GM19397 (cell line): Measurements from ENCODE around the gene ZNF207.
"Not testable (repeated sequence)": the region's sequence is repeated elsewhere in the genome, so short reads cannot be mapped to it uniquely, and the experiment has no call there.

Experiments
- ATAC-seq: cut with Tn5 transposase; IDR thresholded peaks from one replicate; pipeline ENCODE4 v1.9.1; 2021; ENCODE audit warnings: mild to moderate bottlenecking, moderate library complexity; ENCODE audit not compliant: unreplicated experiment

The ZNF207 gene

DNA sequence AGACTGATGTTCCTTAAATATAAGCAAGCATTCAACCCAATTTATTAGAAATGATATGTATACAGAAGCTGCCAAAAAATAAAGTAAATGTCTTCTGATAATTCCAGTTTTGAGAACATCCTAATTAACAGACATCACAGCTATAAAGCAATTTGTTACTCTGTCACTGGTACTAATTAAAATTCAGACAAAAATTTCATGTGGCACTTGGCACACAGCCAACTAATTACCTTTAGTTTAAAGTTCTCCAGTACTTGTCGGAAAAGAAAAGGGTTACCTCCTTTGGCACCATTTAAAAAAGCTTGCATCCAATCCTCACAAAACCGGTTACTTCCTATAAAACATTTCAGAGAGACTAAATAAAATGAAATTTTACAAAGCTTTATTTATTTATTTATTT is 16.8 kb upstream of the ZNF207 start:
- ATAC-seq: no peak

DNA sequence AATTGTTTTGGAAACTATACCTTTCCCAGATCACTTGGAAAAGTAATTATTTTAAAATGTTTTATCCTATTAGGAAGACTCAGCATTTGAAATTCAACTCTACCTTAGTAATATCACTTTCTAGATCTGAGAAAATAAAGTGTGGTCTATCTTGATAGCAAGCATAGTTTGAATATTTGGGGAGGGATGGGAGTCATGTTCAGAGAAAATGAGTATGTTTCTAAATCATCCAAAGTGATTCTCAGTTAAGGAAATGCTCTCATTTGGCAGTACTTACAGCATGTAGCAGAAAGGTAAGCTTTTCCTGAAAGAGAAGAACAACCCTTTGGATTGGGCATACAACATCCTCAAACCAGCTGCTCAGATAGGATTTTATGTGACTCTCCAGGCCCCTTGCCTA is 14.9 kb upstream of the ZNF207 start:
- ATAC-seq: no peak

DNA sequence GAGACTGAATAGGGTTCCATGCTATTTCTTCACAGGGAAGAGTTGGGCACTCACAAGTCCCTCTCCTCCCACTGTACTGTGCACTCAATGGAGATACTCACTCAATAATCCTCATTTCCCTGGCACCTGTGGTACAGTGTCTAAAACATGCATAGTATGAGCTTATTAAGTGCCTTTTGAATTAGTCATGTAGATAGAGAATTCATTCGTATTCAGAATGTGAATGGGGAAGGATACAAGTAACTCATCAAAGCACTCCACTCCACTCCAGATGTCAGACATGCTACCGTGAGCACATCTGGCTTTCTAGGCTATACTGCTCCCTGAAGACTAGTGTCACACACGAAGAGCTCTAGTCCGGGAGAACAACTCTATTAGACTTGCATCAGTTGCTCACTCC is 14.3 kb upstream of the ZNF207 start:
- no peak for ATAC-seq

DNA sequence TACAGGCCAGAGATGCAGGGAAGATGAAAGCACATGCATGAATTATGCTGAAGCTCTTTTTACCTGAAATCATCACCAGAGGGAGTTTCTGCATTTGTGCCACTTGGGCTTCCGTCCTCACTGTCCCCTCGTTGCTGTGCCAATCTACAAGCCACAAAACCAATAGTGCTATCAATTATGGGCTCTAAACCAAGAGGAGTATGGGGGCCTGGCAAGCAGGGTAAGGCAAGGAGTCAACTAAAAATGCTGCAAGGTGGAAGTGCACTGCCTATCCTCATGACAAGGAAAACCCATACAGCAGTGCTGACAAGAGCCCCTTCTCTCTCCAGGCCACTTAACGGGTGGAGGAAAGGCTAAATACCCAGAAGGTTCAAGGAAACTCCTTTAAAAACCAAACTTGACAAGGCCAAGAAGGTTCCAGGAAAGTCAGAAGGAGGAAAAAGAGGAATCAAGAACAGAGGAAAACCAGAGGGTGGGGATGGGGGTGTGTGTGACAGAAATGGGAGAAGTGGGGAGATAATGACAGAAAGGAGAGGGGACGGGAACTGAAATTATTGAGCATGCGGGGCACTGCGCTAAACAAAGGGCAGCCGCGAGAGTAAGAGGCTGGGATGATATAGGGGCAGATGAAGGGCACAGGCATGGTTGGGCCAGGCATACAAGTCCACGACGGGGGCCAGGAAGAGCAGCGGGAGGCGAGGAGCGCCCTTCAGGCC is 8.7 kb upstream of the ZNF207 start:
- peak; percentile 12 for ATAC-seq

DNA sequence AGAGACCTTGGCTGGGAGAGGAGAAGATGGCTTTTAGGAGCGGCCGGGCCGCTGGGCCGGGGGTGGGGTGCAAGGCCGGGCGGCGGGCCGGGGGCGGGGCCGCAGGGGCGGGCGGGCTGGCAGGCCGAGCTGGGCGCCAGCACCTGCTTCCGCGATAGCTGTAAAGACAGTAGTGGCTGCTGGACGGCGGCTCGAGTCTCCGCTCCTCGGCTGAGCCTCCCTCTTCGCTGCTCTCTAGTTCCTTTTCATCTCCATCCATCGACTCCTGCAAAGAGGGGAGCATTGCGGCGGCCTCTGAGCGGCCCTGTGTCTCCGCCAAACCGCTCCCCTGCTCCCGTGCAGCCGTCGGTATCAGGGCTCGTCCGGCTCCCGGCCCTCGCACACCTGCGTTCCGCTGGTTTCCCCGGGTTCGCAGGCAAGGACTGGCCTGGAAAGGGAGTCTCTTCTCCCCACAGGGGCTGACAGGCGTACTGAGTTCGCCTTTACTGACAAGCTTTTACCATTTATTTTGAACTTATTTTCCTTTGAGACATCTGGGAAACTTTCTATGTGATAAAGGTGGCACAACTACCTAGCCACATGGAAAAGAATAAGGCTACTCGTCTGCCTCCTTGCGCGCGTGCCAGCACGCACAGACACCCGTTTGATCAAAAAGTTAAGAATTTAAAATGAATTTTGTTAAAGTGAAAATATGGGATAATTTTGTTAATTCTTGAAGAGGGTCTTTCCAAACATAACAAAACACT is 7.9 kb upstream of the ZNF207 start, which contains the start of gene C17orf75:
Gene C17orf75, minus strand, starts transcription at position 317 of the 746 bp plus-strand sequence. Its CDS starts 34 bp downstream, at position 283.
- peak; percentile 82 for ATAC-seq

DNA sequence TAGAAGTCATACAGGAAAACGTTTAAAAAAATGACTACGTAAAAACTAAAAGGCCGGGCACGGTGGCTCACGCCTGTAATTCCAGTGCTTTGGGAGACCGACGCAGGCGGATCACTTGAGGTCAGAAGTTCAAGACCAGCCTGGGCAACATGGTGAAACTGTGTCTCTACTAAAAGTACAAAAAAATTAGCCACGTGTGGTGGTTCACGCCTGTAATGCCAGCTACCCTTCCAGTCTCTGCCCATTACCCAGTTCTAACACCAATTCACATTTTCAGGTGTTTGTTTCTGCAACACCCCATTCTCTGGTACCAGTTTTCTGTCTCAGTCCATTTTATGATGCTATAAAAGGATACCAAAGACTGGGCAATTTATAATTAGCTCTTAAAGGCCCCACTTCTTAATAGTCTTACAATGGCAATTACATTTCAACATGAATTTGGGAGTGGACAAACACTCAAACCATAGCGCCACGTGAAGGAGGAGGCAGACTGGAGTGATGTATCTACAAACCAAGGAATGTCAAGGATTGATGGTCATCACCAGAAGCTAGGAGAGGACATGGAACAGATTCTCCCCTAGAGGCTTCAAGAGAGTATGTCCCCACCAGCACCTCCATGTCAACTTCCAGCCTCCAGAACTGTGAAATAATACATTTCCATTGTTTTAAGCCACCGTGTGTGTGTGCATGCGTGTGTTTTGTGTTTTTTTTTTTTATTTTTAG is 7.2 kb upstream of the ZNF207 start:
- no peak for ATAC-seq

DNA sequence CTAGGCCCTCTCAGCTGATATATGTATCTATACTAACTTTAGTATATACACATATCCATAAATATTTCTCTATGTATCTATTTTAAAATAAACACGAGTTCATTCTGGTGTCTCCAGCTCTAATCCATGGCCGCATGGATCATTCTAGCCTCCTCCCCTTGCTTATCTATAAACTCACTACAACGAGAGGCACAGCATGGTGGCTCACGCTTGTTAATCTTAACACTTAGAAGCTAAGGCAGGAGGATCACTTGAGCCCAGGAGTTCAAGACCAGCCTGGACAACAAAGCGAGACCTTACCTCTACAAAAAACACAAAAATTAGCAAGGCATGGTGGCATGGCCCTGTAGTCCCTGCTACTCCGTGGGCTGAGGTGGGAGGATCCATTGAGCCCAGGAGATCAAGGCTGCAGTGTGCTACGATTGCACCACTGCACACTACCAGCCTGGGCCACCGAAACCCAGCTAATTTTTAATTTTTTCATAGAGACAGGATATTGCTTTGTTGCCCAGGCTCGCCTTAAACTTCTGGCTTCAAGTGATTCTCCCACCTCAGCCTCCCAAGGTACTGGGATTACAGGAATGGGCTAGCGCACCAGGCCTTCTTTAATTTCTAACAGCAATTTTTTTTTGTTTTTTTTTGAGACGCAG is 3.9 kb upstream of the ZNF207 start:
- ATAC-seq: no peak

DNA sequence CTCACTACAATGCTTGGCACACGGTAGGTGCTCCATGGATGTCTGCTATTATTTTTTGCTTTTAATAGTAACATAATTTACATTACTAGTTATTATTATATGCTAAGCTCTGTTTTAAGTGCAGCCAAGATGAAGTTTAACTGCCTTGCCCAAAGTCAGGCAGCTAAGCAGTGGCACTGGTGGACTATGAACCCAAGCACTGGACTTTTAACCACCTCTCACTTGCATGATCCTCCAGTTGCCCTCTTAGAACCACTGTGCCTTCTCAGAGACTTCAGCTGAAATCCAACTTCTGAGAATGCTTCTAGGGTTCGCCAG is 1.5 kb upstream of the ZNF207 start:
- ATAC-seq: no peak

DNA sequence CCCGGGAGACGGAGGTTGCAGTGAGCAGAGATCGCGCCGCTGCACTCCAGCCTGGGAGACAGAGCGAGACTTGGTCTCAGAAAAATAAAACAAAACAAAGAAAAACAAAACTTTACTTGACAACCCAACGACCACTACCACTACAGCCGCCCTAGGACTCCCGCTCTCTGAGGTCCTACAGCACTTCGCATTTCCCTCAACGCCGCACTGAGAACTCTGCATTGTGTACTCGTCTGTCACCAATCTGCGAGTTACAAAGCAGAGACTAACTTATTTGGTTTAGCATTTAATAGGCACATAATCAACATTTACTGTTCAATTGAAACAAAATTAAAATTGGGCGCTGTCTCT is 479 bp upstream of the ZNF207 start:
- ATAC-seq: no peak

DNA sequence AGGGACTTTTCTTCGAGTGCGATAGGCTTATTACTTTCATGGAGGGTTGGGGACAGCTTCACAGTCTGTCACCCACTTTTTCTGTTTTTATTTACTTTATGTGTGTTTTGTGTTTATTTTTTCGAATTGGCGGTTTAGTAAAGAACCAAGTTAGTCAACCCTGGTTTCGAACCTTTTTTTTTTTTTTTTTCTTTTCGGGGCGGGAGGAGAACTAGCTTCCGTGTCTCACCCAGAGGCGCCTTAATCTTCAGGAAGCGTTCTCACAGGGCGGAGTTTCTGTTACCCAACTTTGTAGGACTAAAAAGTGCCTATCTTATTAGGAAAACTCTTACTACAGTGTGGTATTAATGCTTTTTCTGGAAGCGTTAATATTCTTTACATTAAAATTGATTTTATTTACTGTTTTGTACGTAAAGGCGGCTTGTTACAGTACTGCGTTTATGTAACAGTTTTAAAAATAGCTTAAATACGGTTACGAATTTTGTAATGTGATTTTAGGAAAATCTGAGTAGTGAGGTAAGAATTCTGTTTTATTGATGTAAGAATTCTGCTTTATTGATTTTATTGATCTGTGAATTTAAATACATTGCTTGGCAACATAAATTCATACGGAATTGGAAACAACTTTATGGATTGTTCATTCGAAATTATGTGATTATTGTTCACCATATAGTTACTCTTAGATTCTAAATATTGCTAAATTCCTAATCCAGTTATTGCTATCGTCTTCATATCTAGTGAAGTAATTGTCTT is 885 bp downstream of the ZNF207 start:
- ATAC-seq: no peak

DNA sequence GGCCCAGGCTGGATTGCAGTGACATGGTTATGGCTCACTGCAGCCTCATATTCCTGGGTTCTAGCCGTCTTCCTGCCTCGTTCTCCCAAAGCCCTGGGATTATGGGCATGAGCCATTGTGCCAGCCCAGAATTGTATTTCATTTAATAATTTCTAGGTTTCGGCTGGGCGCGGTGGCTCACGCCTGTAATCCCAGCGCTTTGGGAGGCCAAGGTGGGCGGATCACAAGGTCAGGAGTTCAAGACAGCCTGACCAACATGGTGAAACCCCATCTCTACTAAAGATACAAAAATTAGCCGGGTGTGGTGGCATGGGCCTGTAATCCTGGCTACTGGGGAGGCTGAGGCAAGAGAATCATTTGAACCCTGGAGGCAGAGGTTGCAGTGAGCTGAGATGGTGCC is 2.8 kb downstream of the ZNF207 start:
- ATAC-seq: not testable (repeated sequence)

DNA sequence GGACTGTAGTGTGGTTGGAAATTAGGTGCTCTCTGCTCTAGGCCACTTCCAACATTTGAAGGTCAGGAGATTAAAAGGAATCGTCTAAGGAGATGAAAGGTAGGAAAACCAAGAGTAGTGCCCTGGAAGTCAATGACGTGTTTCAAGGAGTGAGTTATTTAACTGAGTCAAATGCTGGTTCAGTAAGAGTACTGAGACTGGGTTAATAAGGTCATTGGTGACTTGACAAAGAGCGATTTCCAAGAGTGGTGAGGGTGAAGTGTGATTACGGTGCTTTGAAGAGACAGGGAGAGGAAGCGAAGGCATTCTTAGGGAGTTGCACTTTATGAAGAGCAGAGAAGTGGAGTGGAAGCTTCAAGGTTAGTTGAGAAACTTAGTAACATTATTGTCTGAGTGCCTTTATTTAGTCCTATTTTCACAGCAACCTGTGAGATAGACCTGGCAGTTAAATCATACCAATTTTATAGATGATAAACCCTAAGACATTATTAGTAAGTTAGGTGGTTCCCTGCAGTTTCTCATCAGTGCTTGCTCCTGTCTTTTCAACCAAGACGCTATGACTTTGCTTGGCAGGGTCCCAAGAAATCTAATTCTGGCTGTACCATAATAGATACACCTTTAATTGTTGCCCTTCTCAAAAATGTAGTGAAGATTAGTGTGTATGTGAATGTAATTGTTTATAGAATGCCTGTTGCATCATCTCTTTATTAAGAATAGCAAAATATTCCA is 5.9 kb downstream of the ZNF207 start:
- ATAC-seq: no peak

DNA sequence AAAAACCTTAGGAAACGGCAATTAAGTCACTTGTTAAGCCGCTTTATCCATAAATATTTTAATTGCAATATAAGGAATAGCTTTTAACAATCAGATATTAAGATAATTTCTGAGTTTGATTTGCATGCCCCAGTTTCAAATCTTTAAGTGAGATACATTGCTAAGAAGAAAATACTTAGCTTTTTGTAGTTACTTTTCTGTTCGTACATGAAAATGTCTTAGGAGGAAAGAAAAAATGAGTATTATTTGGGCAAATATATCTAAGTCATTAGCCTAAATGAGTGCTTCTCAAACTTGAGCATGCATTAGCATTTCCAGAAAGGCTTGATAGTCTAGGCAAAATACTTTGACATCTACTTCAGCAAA is 6.4 kb downstream of the ZNF207 start:
- no peak for ATAC-seq

DNA sequence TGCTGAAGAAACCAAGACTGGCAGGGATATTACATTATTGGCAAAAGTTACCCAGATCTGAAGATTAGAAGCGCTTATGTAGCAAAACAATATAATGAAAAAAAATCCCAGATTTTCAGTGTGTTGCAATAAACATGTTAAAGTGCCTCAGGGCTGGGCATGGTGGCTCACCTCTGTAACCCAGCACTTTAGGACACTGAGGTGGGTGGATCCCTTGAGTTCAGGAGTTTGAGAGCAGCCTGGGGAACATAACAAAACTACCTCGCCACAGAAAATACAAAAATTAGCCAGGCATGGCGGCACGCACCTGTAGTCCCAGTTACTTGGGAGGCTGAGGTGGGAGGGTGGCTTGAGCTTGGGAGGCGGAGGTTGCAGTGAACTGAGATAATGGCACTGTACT is 6.8 kb downstream of the ZNF207 start:
- ATAC-seq: no peak

DNA sequence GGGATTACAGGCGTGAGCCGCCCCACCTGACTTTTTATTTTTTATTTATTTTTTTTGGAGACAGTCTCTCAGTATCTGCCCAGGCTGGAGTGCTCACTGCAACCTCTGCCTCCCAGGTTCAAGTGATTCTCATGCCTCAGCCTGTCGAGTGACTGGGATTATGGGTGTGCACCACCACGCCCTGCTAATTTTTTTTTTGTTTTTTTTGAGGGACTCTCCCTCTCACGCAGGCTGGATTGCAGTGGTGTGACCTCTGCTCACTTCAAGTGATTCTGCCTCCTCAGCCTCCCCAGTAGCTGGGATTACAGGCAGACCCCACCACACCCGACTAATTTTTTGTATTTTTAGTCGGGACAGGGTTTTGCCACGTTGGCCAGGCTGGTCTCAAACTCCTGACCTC is 7.7 kb downstream of the ZNF207 start:
- no peak for ATAC-seq

DNA sequence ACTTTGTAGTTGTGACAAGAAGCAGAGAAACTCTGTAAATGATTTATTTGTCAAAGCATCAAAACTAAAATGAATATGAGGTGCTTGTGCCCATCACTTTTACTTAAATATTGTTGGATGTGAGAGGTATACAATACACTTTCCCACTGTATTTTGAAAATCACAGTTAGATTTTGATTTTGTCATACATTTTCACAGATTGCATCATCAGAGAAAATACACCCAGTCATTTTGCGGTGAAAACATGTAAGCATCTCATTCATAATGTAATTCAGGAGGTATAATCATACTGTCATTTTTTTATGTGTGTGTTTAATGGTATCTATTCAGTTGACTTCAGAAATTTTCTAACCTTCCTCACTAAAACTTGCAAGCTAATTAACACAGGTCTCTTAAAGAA is 11.3 kb downstream of the ZNF207 start:
- no peak for ATAC-seq

DNA sequence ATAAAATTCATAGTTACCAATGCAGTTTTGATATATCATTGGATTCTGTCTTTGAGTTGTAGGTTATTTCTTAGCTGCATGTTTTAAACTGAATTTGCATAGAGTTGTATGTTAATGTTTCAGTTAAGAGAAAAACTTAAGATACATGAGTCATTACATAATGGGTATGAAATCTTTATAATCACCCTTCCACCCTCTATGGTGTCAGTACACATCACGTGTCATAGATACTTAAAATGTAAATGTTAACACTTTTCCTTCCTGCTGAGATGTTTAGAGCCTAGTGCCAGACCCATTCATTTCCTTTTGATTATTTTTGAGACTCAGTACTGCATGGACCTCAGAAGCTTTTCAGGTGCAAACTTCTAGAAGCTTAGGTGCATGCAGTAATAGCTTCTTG is 20.5 kb downstream of the ZNF207 start:
- no peak for ATAC-seq

DNA sequence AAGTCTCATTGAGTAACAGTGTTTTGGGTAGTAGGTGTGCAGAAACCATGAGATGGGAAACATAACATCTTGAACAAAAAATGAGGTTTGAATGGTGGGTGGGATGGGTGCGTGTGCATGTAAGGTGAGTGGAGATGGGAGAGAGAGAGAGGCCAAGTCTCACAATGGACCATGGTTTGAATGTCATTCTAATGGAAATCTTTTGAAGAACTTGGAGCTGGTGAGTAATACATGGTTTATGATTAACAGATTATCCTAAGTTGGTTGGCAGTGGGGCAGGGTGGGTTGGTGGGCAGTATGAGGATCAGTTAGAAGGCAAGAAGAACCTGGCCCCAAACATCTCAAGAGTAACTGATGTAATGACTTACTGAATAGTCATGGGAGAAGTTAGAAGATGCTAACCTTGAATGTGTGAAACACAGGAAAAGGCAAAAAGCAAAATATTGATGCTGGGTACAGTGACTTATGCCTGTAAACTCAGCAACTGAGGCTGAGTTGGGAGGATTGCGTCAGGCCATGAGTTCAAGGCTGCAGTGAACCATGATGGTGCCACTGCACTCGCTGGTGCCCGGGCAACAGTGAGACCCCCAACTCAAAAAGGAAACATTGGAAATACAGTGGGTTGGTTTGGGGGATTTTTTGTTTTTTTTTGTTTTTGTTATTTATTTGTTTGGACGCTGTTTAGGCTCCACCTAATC is 32.7 kb downstream of the ZNF207 start:
- ATAC-seq: no peak

DNA sequence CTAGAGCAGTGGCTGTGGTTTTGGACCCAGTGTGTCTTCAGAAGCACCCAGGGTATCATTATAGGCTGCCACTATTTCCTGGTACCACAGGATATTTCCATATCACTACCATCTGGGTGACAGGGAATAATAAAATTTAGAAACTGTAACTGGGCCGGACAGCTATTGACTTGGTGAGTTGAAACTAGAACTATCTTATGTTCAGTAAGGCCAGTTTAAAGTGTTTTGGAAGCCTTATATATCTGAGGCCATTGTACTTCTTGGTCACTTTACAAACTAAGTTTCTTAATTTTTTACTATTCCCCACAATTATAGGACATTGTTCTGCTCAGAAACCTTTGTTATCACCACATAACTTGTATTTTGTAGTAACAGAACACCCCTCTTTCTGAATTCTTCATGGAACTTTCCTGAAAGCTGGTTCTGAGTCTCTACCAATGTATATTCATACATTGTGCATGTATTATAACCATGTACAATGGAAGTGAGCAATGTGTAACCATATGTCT is 34.0 kb downstream of the ZNF207 start:
- ATAC-seq: no peak
